ENCODE measurements around the gene CLASP2. TPM values are rescaled to one million over a fixed set of nuclear protein-coding genes. Genes with fewer than 3 reads are reported as not detected.

CLASP2 gene
- total and polyA plus RNA-seq, 2 of the 4 experiments (the other 2 are of a cell fraction) = 11.9 to 49.1 TPM

GRCh38 chr3:33538678-33539339 is 179.2 kb downstream of the CLASP2 start:
- intact Hi-C loops (cut with micrococcal nuclease) (no loop called here), dilution Hi-C loops (cut with HindIII; ENCODE audit: low sequenced_read_pairs, unreplicated experiment) (no loop called here), in situ Hi-C loops (cut with MboI; ENCODE audit: low sequenced_read_pairs) (no loop called here)
- H3K56ac ChIP-seq (ENCODE audit: extremely low read depth, insufficient read depth, low read length) = no peak overlapping the region
- no peak for DNase-seq
- no peak overlapping the region for H4K8ac ChIP-seq (ENCODE audit: low read depth in 2 of 2, low read length in 2 of 2)
- ChIA-PET POLR2A (ENCODE audit: unreplicated experiment) (no interaction called here), CTCF (interaction anchor here (0.7 kb wide), 1 partner anchor 970 kb away, joined by 3 read pairs; no protein-coding TSS in a partner anchor)
- H3K4me2 ChIP-seq (ENCODE audit: low read depth, low read length) = no peak overlapping the region
- no peak for ATAC-seq (ENCODE audit: low read depth)
- H3K4ac ChIP-seq (ENCODE audit: low read depth, low read length) = no peak overlapping the region
- H2AK5ac ChIP-seq (ENCODE audit: low read depth, low read length) = no peak overlapping the region
- no peak overlapping the region for H4K91ac ChIP-seq (ENCODE audit: insufficient read depth, low read depth, low read length)
- no peak overlapping the region for H3K23ac ChIP-seq (ENCODE audit: low read depth, low read length)
- no peak overlapping the region for H2BK15ac ChIP-seq (ENCODE audit: low read depth, low read length)
- no peak overlapping the region for H3K9ac ChIP-seq (ENCODE audit: low read depth, low read length)
- H3K14ac ChIP-seq (replicated peaks; ENCODE audit: low read depth, low read length) = no peak overlapping the region
- H3K18ac ChIP-seq (ENCODE audit: low read depth, low read length) = no peak overlapping the region
- no peak overlapping the region for H2BK20ac ChIP-seq (ENCODE audit: low read depth, low read length)
- no peak overlapping the region for H4K5ac ChIP-seq (ENCODE audit: low read depth, low read length)
- no peak overlapping the region for H3K4me3 ChIP-seq (ENCODE audit: insufficient read depth, low read depth, low read length)
- BruUV-seq (replicated peaks) = no TSS peak
- no peaks in the 10 kb centered on the region for H3K9me3 ChIP-seq (ENCODE audit: control insufficient read depth, insufficient read depth, low read length)
- H3K79me1 ChIP-seq (ENCODE audit: low read depth in 1 of 2, low read length in 2 of 2) = no peaks in the 10 kb centered on the region
- TF ChIP-seq MXI1 (IDR thresholded peaks at IDR 0.05; ENCODE audit: borderline replicate concordance, low read depth, low read length) = no peak
- no peak for TF ChIP-seq BHLHE40 (IDR thresholded peaks at IDR 0.05; ENCODE audit: low read depth, low read length)
- TF ChIP-seq FOS (IDR thresholded peaks at IDR 0.05; ENCODE audit: low read depth, low read length) = no peak
- TF ChIP-seq, protein P1, sequence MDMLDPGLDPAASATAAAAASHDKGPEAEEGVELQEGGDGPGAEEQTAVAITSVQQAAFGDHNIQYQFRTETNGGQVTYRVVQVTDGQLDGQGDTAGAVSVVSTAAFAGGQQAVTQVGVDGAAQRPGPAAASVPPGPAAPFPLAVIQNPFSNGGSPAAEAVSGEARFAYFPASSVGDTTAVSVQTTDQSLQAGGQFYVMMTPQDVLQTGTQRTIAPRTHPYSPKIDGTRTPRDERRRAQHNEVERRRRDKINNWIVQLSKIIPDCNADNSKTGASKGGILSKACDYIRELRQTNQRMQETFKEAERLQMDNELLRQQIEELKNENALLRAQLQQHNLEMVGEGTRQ (IDR thresholded peaks at IDR 0.05; ENCODE audit: low read depth, low read length) = no peak
- TF ChIP-seq, protein P2, sequence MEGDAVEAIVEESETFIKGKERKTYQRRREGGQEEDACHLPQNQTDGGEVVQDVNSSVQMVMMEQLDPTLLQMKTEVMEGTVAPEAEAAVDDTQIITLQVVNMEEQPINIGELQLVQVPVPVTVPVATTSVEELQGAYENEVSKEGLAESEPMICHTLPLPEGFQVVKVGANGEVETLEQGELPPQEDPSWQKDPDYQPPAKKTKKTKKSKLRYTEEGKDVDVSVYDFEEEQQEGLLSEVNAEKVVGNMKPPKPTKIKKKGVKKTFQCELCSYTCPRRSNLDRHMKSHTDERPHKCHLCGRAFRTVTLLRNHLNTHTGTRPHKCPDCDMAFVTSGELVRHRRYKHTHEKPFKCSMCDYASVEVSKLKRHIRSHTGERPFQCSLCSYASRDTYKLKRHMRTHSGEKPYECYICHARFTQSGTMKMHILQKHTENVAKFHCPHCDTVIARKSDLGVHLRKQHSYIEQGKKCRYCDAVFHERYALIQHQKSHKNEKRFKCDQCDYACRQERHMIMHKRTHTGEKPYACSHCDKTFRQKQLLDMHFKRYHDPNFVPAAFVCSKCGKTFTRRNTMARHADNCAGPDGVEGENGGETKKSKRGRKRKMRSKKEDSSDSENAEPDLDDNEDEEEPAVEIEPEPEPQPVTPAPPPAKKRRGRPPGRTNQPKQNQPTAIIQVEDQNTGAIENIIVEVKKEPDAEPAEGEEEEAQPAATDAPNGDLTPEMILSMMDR (conservative IDR thresholded peaks at IDR 0.05; ENCODE audit: low read depth, low read length) = no peak
- H2BK5ac ChIP-seq (ENCODE audit: low read depth, low read length, poor library complexity, severe bottlenecking) = no peak overlapping the region
- WGBS, 2 experiments (ENCODE audit: extremely low coverage in 2 of 2, insufficient read length in 1 of 2) = no CpG with 5 or more reads among the region's 4 CpGs
- no peaks in the 10 kb centered on the region for H4K20me1 ChIP-seq (ENCODE audit: insufficient read depth, low read length)
- no peak overlapping the region for H2AK9ac ChIP-seq (replicated peaks; ENCODE audit: low read depth, low read length, poor library complexity)
- no peak overlapping the region for H2AFZ ChIP-seq (replicated peaks; ENCODE audit: low read length, poor library complexity)
- H3K27ac ChIP-seq (ENCODE audit: insufficient read depth, low read length) = no peak overlapping the region
- H3K36me3 ChIP-seq (ENCODE audit: control insufficient read depth, insufficient read depth, low read length) = peaks cover 8% of the 10 kb centered on the region
- H3K4me1 ChIP-seq (ENCODE audit: control insufficient read depth, insufficient read depth, low read length) = no peaks in the 10 kb centered on the region
- no peaks in the 10 kb centered on the region for H3K27me3 ChIP-seq (ENCODE audit: control insufficient read depth, insufficient read depth, low read length)
- no peak overlapping the region for H2BK120ac ChIP-seq (ENCODE audit: low read depth, low read length)
- H3K9me1 ChIP-seq (ENCODE audit: insufficient read depth, low read length) = no peaks in the 10 kb centered on the region

Data from IMR-90 (cell line).